ENCODE measurements around the gene GPR137B.

Gene GPR137B

DNA sequence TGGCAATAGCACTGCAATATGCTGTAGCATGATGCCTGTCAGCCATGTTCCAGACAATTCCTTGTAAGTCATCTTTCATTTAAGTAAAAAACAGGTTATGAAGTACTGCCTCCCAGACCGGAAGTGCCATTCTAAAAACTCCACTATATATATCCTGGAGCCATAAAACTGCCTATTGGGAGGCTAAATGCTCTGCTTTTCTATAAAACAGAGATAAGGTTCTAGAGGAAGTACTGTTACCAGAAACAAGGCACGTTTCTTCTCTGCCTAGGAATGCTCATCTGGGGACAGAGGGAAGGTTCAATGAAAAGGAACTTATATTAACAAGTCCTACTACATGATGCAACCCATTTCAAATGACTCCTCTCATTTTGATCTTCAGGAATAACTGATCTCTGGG lies 66.8 kb downstream of the GPR137B start:
- in situ Hi-C loops (cut with HindIII; ENCODE audit: low pct_ligation_motif_present, low pct_unique_long_range_greater_than_20kb, low sequenced_read_pairs) = no loop called here

DNA sequence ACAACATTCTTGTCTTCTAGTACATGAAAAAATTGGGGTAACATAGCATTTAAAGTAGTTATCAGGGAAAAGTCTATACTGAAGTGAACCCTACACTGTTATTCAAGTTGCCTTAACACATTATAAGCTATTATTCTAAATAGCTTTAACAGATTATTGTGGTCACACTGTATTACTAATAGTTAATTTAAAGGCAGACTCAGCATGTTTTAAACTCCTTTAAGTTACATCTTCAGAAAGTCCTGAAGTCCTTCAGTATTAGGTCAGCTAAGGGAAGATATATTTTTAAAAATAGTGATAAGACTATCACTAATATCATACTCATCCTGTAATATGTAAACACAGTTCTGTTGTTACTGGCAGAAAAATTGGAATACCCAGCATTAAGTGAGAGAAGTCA lies 67.4 kb downstream of the GPR137B start:
- in situ Hi-C loops (cut with HindIII; ENCODE audit: low pct_ligation_motif_present, low pct_unique_long_range_greater_than_20kb, low sequenced_read_pairs) = no loop called here
- DNase-seq = no peak

More for the DNA sequence above, 66.8 kb downstream of the GPR137B start:
- no peak for DNase-seq

DNA sequence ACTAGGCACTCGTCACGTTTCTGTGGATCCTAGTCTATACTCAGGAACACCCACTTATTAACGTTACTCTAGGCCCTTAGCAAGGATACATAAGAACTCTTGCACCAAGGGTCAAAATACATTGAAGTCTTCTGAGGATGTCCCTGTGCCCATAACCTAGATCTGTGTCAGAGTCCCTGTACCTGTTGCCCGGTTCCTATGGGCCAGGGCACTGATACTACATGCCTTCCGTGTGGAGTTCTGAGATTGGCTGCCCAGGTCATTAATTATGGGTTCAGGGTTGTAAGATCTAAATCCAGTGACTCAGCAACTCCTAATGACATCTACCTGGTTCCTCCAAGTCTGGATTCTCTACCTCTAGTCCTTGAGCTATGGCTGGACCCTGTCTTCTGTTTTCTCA lies 69.5 kb downstream of the GPR137B start:
- no peak for DNase-seq
- in situ Hi-C loops (cut with HindIII; ENCODE audit: low pct_ligation_motif_present, low pct_unique_long_range_greater_than_20kb, low sequenced_read_pairs) = no loop called here

DNA sequence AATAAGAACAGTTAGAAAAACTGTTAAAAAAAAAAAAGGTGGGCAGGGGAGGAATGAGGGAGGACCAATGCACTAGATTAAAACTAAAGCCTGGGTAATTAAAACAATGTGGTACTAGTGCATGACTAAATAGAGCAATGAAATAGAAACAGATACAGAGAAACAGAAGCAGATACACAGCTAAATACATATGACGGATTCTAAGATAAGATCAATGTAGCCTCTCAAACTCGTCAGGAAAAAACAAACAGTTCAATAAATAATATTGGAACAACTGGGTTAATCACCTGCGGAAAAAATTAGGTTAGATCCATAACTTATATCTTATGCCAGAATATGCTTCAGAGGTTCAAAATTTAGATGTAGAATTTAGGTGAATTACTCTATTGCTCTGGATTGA lies 71.2 kb downstream of the GPR137B start:
- DNase-seq = no peak
- in situ Hi-C loops (cut with HindIII; ENCODE audit: low pct_ligation_motif_present, low pct_unique_long_range_greater_than_20kb, low sequenced_read_pairs) = no loop called here

DNA sequence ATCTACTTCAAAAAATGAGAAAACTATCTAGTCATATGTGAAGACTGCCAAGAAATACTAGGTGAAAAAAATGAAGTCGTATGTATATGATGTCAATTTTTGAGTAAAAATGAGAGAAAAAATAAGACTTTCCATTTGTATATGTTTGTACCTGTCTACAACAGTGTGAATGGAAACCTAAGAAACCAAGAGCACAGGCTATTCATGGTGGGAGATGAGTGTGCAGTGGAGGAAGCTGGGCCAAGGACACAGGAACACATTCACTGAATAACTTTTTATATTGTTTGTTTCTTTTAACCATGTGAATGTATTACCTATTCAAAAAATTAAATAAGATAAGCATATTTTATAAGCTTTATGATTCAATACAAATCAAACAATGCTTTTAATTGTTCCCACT lies 72.4 kb downstream of the GPR137B start:
- in situ Hi-C loops (cut with HindIII; ENCODE audit: low pct_ligation_motif_present, low pct_unique_long_range_greater_than_20kb, low sequenced_read_pairs) = no loop called here
- no peak for DNase-seq

DNA sequence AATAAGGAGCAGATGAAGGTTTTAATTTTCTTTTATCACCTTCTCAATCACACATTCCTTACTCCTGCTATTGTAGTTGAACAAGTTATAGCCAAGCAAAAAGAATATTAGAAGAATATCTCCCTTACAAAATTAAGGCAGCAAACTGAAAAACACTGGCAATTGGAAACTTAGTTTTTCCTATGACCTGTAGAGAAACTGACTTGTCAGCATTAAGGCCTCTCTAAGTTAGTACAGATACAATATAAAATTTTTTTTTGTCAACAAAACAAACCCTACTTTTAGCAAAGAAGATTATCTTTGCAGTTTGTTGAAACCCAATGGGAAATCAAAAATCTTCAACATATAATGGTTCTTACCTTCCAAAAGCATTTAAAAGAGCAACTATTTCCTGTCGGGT lies 78.1 kb downstream of the GPR137B start:
- no peak for DNase-seq
- in situ Hi-C loops (cut with HindIII; ENCODE audit: low pct_ligation_motif_present, low pct_unique_long_range_greater_than_20kb, low sequenced_read_pairs) = no loop called here

DNA sequence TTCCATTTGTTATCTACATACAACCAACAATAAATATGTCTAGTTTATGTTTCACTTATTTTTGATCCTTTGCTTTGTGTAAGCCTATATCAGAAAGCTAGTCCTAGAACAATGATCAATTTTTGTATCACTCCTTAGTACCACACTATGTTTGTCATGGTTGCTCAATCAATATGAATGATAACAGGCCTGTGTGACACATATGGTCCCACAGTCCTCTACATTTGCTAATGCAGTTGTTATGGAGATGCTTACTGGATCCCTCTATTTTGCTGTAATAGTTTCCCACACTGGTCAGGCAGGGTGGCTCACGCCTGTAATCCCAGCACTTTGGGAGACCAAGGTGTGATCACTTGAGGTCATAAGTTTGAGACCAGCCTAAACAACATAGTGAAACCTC lies 80.3 kb downstream of the GPR137B start:
- no peak for DNase-seq

DNA sequence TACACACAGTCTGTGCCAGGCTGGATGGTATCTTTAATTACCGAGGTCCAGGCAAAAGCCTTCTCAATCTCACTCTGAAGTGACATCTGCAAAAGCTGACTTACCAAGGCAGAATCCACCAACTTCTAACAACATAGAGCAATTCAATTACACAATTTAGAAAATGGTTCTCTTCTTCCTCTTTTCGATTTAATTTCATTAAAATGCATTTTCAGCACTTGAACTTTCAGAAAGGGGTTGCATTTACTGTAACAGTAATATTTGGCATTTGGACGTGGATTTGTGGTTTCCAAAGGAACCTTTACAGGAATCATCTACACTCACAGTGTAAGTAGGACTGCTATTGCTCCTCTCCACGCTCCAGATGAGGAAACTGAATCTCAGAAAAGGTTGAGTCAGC lies 86.1 kb downstream of the GPR137B start:
- DNase-seq = no peak
- in situ Hi-C loops (cut with HindIII; ENCODE audit: low pct_ligation_motif_present, low pct_unique_long_range_greater_than_20kb, low sequenced_read_pairs) = no loop called here

More for the DNA sequence above, 80.3 kb downstream of the GPR137B start:
- in situ Hi-C loops (cut with HindIII; ENCODE audit: low pct_ligation_motif_present, low pct_unique_long_range_greater_than_20kb, low sequenced_read_pairs) = no loop called here

DNA sequence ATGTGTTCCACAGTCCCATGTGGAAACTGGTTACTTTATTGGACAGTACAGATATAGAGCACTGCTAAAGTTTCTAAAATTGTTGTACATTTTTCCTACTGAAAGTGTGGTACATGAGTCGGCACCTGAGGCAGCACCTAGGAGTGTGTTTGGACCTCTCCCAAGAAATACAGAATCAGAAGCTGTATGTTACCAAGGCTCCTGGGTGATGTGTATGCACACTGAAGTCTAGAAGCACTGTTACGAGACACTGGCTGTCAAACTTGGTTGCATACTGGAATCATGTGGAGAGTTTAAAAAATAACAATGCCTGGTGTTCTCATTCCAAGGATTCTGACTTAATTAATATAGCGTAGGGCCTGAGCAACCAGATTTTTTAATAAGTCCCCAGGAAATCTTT lies 92.8 kb downstream of the GPR137B start:
- in situ Hi-C loops (cut with HindIII; ENCODE audit: low pct_ligation_motif_present, low pct_unique_long_range_greater_than_20kb, low sequenced_read_pairs) = no loop called here
- DNase-seq = no peak

DNA sequence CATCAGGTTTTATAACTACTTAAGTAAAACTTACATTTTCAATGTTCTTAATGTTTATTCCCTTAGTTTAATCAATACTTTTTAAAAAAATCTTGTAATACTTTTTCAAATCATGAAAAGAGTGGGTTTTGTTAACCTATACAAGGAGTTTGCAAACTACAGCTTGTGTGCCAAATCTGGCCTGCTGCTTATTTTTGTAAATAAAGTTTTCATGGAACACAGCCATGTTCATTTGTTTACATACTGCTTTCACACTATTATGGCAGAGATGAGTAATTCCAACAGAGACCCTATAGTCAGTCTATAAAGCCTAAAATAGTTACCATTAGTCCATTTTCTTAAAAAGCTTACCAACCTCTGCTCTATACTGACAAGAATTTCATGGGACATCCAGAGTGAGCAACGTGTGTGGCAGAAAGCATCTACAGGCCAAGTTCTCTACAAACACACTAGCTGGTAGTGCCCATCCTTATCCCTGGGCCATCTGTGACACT lies 96.8 kb downstream of the GPR137B start:
- in situ Hi-C loops (cut with HindIII; ENCODE audit: low pct_ligation_motif_present, low pct_unique_long_range_greater_than_20kb, low sequenced_read_pairs) = no loop called here
- DNase-seq = no peak

DNA sequence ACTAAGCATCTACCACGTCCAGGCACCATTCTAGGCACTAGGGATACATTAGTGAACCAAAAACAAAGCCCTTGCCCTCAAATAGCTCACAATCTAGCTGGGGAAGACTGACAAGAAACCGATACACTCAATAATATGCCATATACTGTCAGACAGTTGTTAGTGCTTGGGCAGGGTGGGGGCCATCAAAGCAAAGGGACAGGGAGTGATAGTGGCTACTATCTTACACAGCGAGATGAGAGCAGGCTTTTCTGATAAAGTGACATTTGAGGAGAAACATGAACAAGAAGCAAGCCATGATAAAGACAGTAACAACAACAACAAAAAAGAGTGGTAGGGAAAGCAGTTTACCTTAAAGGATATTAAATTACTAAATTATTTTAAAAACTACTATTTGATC lies 98.3 kb downstream of the GPR137B start:
- no peak for DNase-seq
- in situ Hi-C loops (cut with HindIII; ENCODE audit: low pct_ligation_motif_present, low pct_unique_long_range_greater_than_20kb, low sequenced_read_pairs) = no loop called here

DNA sequence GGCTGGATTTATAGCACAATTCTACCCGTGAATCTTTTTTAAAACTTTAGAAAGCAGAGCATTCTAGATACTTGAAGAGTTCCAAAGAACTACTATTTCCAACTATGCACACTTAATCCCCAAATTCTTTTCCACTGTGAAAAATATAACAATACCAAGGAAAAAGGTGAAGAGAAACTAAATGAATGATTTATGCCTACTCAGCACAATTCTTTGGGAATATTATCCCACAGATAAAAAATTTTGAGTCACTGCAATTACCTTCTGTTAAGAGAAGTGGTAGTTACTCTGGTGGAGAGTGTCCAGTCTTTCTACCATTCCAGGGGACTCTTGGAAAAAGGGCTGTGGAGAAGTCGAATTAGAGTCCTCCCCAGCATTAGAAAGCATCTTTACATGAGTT lies 100.2 kb downstream of the GPR137B start:
- in situ Hi-C loops (cut with HindIII; ENCODE audit: low pct_ligation_motif_present, low pct_unique_long_range_greater_than_20kb, low sequenced_read_pairs) = no loop called here
- DNase-seq = no peak

DNA sequence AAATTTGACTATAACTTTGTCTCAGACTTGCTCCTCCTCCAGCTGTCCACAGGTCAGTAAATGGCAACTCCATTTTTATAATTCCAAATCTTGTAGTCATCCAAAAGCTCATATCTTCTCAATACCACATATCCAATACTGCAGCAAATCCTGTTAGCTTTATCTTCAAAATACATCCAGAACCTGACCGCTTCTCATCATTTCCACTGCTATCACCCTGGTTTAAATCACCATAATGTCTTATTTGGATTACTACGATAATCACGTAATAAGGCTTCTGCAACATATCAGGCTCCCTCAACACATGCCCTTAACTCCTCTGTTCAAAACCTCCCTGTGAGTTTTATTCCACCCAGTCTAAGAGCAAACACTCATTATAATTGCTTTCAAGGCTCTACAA lies 104.9 kb downstream of the GPR137B start:
- no peak for DNase-seq
- in situ Hi-C loops (cut with HindIII; ENCODE audit: low pct_ligation_motif_present, low pct_unique_long_range_greater_than_20kb, low sequenced_read_pairs) = no loop called here

DNA sequence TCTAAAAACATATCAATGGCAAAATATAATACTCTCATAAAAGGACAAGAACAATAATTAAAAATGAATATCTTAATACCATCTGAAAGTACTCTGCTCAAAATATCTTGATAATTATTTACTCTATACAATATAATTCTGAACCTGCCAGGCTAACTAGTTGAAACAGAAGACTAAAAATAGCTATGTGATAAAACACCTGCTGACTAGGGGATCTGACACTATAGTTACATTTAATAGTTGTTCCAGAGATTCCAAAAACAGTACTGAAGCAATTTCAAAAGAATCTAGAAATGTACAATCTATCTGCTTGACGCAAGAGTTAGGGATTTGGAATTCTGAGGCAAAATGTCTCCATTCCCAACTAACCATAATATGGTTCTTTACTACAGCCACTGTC lies 109.2 kb downstream of the GPR137B start:
- no peak for DNase-seq
- in situ Hi-C loops (cut with HindIII; ENCODE audit: low pct_ligation_motif_present, low pct_unique_long_range_greater_than_20kb, low sequenced_read_pairs) = no loop called here

DNA sequence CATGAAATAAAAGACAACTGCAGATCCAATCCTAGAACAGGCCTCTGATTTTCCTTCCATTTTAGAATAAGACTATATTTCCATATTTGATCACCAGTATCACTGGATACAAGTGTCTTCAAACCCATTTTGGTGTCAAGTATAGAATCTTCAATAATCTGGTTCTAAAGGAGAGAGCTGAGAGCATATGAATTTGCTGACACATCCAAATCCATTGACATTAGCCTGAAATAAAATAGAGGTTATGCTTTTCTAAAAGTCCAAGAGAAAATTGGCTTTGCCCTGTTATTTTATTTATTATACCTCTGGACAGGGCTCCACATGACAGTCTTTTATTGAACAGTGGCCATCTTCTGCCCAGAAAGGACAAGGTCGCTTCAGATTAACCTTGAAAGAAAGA lies 110.8 kb downstream of the GPR137B start:
- no peak for DNase-seq
- in situ Hi-C loops (cut with HindIII; ENCODE audit: low pct_ligation_motif_present, low pct_unique_long_range_greater_than_20kb, low sequenced_read_pairs) = no loop called here

DNA sequence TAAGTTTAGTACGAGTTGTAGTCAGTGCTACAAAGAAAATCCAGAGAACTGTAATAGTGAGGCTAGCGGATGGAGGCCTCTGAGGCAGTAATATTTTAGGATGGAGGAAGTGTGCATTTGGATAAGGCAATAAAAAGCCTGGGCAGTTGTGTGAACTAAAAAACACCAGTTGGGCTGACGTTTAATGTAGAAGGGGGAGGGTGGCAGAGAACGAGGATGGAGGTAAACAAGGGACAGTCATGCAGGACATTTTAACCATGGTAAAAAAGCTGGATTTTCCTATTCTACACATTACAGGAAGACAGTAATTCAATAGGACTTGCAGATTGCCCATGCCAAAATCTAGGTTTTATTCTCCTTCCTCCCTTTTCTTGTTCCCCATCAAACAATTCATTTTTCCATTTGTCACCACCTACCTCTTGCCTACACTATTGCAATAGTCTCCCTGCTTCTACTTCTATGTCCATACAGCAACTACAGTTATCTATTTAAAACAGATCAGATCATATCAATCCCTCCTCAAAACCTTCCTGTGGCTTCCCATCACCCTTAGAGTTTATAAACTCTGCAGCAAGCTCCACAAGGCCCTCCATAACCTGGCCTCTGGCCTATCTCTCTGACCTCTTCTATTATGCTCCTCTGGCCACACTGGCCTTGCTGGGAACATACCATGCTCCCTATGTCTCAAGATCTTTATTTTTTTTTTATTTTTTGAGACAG lies 111.7 kb downstream of the GPR137B start:
- in situ Hi-C loops (cut with HindIII; ENCODE audit: low pct_ligation_motif_present, low pct_unique_long_range_greater_than_20kb, low sequenced_read_pairs) = no loop called here
- no peak for DNase-seq

DNA sequence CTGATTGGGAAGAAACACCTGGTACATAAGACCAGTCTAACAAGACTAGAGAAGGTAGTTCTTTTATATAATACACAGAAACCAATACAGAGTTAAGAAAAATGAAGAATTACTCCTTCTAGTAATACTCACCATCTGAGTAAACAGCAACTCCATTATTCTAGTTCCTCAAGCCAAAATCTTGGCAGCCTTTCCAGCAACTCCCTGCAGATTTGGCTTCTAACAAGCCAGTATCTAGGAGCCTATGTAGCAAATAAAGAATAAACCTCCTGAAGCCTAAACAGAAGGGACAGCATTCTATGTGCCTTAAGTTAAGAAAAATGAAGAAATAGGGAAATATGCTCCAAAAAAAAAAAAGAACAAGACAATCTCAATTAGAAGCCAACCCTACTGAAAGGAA lies 114.9 kb downstream of the GPR137B start:
- no peak for DNase-seq
- in situ Hi-C loops (cut with HindIII; ENCODE audit: low pct_ligation_motif_present, low pct_unique_long_range_greater_than_20kb, low sequenced_read_pairs) = no loop called here

DNA sequence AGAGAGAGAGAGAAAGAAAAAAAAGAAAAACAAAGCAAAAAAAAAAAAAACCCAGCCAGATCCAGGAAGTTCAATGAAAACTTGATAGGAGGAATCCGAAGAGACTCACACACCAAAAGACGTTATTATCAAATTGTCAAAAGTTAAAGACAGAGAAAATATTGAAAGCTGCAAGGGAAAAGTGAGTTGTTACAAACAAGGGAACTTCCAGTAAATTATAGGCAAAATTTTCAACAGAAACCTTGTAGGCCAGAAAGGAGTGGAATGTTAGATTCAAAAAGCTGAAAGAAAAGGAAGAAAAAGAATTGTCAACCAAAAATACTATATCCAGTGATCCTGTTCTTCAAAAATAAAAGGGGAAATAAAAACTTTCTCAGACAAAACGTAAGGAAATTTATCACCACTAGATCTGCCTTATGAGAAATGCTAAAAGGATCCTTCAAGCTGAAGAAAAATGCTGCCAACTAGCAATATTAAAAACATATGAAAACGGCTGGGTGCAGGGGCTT lies 115.8 kb downstream of the GPR137B start:
- DNase-seq = no peak
- in situ Hi-C loops (cut with HindIII; ENCODE audit: low pct_ligation_motif_present, low pct_unique_long_range_greater_than_20kb, low sequenced_read_pairs) = no loop called here

All from ACHN (cell line).